ENCODE results near the gene OR1G1. TPM values are rescaled to one million over a fixed set of nuclear protein-coding genes. Genes with fewer than 3 reads are reported as not detected.

The OR1G1 gene
- total RNA-seq = not detected in 2 replicates

DNA sequence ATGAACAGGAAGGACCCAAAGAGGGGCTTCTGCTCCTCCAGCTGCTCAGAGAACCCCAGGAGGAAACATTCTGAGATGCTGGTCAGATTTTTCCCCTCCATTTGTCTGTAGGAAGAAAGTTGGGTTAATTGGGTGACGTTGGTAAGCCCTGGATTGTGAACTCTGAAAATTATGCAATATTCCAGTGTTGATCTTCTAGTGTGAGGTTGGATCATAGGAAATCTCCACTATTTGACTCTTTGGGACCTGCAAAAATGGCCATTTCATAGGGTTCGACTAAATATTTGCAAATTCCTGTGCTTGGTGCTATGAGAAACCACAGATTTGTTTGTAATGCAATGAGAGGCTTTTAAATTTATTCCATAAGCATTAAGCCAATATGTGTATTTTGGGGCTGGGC lies at the start of gene OR1G1:
TSS of gene OR1G1 (minus strand) at position 101 of the 400 bp plus-strand sequence. CDS start at position 101, 0 bp downstream.

DNA sequence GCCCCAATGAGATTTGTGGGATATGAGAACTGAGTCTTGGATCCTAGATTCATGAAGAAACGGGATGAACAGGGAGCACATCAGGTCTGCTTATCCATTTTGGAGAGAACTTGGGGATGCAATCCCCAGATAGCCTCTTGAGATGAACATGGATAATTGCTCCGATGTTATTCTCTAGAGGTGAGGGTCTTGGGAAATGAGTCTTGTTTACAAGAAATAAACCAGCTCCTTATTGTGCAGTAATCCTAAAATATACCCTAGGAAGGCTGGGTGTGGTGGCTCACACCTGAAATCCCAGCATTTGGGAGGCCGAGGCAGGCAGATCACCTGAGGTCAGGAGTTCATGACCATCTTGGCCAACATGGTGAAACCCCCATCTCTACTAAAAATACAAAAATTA lies 23.0 kb downstream of the OR1G1 start, which contains the start of gene OR1D2:
TSS of gene OR1D2 (minus strand) at position 101 of the 400 bp plus-strand sequence. CDS start 11,426 bp downstream, outside the sequence.

Other genes with a start within 250 kb of the OR1G1 start
- not detected in 2 replicates for gene OR1D5, start 63.9 kb downstream of the OR1G1 start, total RNA-seq
- not detected in 2 replicates for gene OR1D2, start 23.1 kb downstream of the OR1G1 start, total RNA-seq
- gene OR1A2, start 70.0 kb upstream of the OR1G1 start, total RNA-seq = not detected in 2 replicates
- not detected in 2 replicates for gene OR1A1, start 80.1 kb upstream of the OR1G1 start, total RNA-seq
- not detected in 2 replicates for gene OR3A1, start 170.8 kb upstream of the OR1G1 start, total RNA-seq